WTC11 (cell line): Measurements from ENCODE around the gene GARIN1A.
"Not testable (repeated sequence)": the region's sequence is repeated elsewhere in the genome, so short reads cannot be mapped to it uniquely, and the experiment has no call there.

Experiments used
- JUN ChIP-seq: sonication (generic); formaldehyde crosslinking; IDR thresholded peaks from 2 replicates; pipeline ENCODE4 v1.8.0; 2023; ENCODE audit warnings: mild to moderate bottlenecking, missing genetic modification reagents
- NR3C1 ChIP-seq: sonication (generic); formaldehyde crosslinking; conservative IDR thresholded peaks from 2 replicates; pipeline ENCODE4 v1.8.1; 2023; ENCODE audit warnings: low read depth, mild to moderate bottlenecking, missing genetic modification reagents
- TEAD4 ChIP-seq: sonication (generic); formaldehyde crosslinking; IDR thresholded peaks from 2 replicates; pipeline ENCODE4 v1.8.0; 2022; ENCODE audit warnings: mild to moderate bottlenecking, missing genetic modification reagents
- ZNF138 ChIP-seq: sonication (generic); formaldehyde crosslinking; conservative IDR thresholded peaks from 2 replicates; pipeline ENCODE4 v1.8.1; 2022; ENCODE audit warnings: mild to moderate bottlenecking, moderate library complexity, missing genetic modification reagents
- TF ChIP-seq, protein P1 (sequence below): sonication (generic); formaldehyde crosslinking; IDR thresholded peaks from 2 replicates; pipeline ENCODE4 v1.8.1; 2023; ENCODE audit warnings: mild to moderate bottlenecking, missing genetic modification reagents, moderate library complexity
- TF ChIP-seq, protein P2 (sequence below): fragments of 200-600 bp; IDR thresholded peaks from 2 replicates; pipeline ENCODE4 v1.8.0; 2022; ENCODE audit warnings: antibody characterized with exemption
- TF ChIP-seq, protein P3 (sequence below): sonication (generic); formaldehyde crosslinking; IDR thresholded peaks from 2 replicates; pipeline ENCODE4 v1.8.0; 2022; ENCODE audit warnings: mild to moderate bottlenecking, missing genetic modification reagents
- TF ChIP-seq, protein P4 (sequence below): sonication (generic); formaldehyde crosslinking; IDR thresholded peaks from 2 replicates; pipeline ENCODE4 v1.8.1; 2022; ENCODE audit warnings: low read depth, missing genetic modification reagents, borderline replicate concordance
- TF ChIP-seq, protein P5 (sequence below): sonication (generic); formaldehyde crosslinking; IDR thresholded peaks from 2 replicates; pipeline ENCODE4 v1.8.1; 2022; ENCODE audit warnings: mild to moderate bottlenecking, missing genetic modification reagents, moderate library complexity, borderline replicate concordance
- TF ChIP-seq, protein P6 (sequence below): sonication (generic); formaldehyde crosslinking; conservative IDR thresholded peaks from 2 replicates; pipeline ENCODE4 v1.8.1; 2022; ENCODE audit warnings: mild to moderate bottlenecking, missing genetic modification reagents
- TF ChIP-seq, protein P7 (sequence below): sonication (generic); formaldehyde crosslinking; IDR thresholded peaks from 2 replicates; pipeline ENCODE4 v1.8.0; 2023; ENCODE audit warnings: missing genetic modification reagents

DNA sequence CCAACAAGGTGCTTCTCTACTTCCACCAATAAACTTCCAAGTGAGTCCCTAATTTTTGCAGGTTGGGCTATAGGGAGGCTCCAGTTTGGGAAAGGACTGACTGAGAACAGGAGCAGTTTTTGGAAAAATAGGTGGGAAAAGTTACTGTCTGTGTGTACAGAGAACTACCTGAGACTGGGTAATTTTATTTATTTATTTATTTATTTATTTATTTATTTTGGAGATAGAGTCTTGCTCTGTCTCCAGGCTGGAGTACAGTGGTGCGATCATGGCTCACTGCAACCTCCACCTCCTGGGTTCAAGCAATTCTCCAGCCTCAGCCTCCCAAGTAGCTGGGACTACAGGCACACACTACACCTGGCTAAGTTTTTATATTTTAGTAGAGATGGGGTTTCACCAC, 11.2 kb downstream of the GARIN1A start:
- TF ChIP-seq, protein P1, sequence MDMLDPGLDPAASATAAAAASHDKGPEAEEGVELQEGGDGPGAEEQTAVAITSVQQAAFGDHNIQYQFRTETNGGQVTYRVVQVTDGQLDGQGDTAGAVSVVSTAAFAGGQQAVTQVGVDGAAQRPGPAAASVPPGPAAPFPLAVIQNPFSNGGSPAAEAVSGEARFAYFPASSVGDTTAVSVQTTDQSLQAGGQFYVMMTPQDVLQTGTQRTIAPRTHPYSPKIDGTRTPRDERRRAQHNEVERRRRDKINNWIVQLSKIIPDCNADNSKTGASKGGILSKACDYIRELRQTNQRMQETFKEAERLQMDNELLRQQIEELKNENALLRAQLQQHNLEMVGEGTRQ: not testable (repeated sequence)
- TF ChIP-seq, protein P2, sequence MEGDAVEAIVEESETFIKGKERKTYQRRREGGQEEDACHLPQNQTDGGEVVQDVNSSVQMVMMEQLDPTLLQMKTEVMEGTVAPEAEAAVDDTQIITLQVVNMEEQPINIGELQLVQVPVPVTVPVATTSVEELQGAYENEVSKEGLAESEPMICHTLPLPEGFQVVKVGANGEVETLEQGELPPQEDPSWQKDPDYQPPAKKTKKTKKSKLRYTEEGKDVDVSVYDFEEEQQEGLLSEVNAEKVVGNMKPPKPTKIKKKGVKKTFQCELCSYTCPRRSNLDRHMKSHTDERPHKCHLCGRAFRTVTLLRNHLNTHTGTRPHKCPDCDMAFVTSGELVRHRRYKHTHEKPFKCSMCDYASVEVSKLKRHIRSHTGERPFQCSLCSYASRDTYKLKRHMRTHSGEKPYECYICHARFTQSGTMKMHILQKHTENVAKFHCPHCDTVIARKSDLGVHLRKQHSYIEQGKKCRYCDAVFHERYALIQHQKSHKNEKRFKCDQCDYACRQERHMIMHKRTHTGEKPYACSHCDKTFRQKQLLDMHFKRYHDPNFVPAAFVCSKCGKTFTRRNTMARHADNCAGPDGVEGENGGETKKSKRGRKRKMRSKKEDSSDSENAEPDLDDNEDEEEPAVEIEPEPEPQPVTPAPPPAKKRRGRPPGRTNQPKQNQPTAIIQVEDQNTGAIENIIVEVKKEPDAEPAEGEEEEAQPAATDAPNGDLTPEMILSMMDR: not testable (repeated sequence)
- TF ChIP-seq, protein P3, sequence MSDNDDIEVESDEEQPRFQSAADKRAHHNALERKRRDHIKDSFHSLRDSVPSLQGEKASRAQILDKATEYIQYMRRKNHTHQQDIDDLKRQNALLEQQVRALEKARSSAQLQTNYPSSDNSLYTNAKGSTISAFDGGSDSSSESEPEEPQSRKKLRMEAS (CRISPR knock-in tag): not testable (repeated sequence)
- TF ChIP-seq, protein P4, sequence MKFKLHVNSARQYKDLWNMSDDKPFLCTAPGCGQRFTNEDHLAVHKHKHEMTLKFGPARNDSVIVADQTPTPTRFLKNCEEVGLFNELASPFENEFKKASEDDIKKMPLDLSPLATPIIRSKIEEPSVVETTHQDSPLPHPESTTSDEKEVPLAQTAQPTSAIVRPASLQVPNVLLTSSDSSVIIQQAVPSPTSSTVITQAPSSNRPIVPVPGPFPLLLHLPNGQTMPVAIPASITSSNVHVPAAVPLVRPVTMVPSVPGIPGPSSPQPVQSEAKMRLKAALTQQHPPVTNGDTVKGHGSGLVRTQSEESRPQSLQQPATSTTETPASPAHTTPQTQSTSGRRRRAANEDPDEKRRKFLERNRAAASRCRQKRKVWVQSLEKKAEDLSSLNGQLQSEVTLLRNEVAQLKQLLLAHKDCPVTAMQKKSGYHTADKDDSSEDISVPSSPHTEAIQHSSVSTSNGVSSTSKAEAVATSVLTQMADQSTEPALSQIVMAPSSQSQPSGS (CRISPR knock-in tag): not testable (repeated sequence)
- TF ChIP-seq NR3C1 (CRISPR knock-in tag); ZNF138; JUN (CRISPR knock-in tag); TEAD4 (CRISPR knock-in tag): not testable (repeated sequence)
- TF ChIP-seq, protein P5, sequence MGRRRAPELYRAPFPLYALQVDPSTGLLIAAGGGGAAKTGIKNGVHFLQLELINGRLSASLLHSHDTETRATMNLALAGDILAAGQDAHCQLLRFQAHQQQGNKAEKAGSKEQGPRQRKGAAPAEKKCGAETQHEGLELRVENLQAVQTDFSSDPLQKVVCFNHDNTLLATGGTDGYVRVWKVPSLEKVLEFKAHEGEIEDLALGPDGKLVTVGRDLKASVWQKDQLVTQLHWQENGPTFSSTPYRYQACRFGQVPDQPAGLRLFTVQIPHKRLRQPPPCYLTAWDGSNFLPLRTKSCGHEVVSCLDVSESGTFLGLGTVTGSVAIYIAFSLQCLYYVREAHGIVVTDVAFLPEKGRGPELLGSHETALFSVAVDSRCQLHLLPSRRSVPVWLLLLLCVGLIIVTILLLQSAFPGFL (CRISPR knock-in tag): not testable (repeated sequence)
- TF ChIP-seq, protein P6, sequence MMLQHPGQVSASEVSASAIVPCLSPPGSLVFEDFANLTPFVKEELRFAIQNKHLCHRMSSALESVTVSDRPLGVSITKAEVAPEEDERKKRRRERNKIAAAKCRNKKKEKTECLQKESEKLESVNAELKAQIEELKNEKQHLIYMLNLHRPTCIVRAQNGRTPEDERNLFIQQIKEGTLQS (CRISPR knock-in tag): not testable (repeated sequence)
- TF ChIP-seq, protein P7, sequence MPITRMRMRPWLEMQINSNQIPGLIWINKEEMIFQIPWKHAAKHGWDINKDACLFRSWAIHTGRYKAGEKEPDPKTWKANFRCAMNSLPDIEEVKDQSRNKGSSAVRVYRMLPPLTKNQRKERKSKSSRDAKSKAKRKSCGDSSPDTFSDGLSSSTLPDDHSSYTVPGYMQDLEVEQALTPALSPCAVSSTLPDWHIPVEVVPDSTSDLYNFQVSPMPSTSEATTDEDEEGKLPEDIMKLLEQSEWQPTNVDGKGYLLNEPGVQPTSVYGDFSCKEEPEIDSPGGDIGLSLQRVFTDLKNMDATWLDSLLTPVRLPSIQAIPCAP (CRISPR knock-in tag): not testable (repeated sequence)
